Muscle layer of colon (tissue), 2 donors: ENCODE results near the gene UNC93B1.
A peak's percentile ranks its signal among the peaks of the same experiment; 100 is the strongest.

Source experiments
- H3K27ac ChIP-seq: one replicate; pipeline ENCODE4 v1.7.0; 2013; ENCODE audit warnings: low read depth, mild to moderate bottlenecking, low read length, moderate library complexity
- H3K27me3 ChIP-seq, 2 donors: one replicate each; pipeline ENCODE4 v1.7.0; 2013; ENCODE audit warnings: low read length in 2 of 2, mild to moderate bottlenecking in 2 of 2; ENCODE audit not compliant: insufficient read depth in 2 of 2, control insufficient read depth in 1 of 2
- H3K36me3 ChIP-seq: one replicate; pipeline ENCODE4 v1.7.0; 2013; ENCODE audit warnings: mild to moderate bottlenecking, low read length; ENCODE audit not compliant: insufficient read depth
- H3K4me1 ChIP-seq: one replicate; pipeline ENCODE4 v1.7.0; 2013; ENCODE audit warnings: mild to moderate bottlenecking, low read length; ENCODE audit not compliant: insufficient read depth
- H3K4me3 ChIP-seq, 2 donors: one replicate each; pipeline ENCODE4 v1.7.0; 2013; ENCODE audit warnings: low read length in 2 of 2, low read depth in 1 of 2, mild to moderate bottlenecking in 1 of 2, moderate library complexity in 1 of 2
- H3K9ac ChIP-seq: one replicate; pipeline ENCODE4 v1.7.0; 2013; ENCODE audit warnings: low read length
- H3K9me3 ChIP-seq: one replicate; pipeline ENCODE4 v1.7.0; 2013; ENCODE audit warnings: mild to moderate bottlenecking, low read length
- donor health status: abdominal sarcoma.
- donor health status: Adenocarcinoma of cecum.

UNC93B1 gene

DNA sequence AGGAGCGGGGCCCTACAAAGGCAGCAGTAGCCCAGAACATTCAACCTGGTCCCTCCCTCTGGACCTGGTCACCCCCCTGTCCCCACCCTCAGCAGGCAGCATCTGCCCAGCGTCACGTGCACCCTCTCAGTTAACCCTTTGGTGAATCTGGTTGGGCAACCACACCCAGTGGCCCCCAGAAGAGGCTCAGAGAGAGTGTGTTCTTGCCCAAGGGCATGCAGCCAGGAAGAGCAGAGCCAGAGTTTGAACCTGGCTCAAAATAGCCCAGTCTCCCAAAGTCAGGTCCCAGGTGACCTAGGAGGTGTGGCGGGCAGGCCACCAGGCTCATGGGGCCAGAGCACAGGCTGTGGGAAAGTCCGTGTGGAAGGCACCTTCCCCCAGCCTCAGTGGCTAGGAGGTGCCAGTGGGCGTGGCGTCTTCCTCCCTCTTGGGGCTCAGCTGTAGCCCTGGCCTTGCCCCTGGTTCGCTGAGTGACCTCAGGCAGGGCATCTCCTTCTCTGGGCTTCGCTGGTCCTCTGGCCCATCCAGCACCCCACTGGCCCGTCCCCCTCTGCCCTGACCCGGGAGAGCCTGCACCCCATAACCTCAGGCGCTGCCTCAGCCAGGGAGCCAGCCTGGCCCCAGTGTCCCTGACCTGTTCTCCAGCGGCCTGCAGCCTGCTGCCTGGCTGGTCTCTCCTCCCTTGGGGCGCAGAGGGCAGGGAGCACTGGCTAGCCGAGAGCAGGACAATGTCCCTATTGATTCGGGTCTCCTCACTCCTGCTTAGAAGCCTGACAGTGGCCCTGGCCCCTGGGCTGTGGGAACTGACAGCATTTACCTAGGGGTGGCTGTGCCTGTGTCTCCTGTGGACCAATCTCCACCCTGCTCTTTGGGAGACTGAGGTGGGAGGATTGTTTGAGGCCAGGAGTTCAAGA lies 13.3 kb upstream of the UNC93B1 start:
- Histone ChIP-seq H3K27ac (no peak overlapping the region), H3K9me3 (no peaks in the 10 kb centered on the region), H3K36me3 (no peaks in the 10 kb centered on the region), H3K27me3 (no peaks in the 10 kb centered on the region), H3K4me1 (peaks cover 11% of the 10 kb centered on the region), H3K9ac (no peak overlapping the region), H3K4me3 (no peak overlapping the region)

DNA sequence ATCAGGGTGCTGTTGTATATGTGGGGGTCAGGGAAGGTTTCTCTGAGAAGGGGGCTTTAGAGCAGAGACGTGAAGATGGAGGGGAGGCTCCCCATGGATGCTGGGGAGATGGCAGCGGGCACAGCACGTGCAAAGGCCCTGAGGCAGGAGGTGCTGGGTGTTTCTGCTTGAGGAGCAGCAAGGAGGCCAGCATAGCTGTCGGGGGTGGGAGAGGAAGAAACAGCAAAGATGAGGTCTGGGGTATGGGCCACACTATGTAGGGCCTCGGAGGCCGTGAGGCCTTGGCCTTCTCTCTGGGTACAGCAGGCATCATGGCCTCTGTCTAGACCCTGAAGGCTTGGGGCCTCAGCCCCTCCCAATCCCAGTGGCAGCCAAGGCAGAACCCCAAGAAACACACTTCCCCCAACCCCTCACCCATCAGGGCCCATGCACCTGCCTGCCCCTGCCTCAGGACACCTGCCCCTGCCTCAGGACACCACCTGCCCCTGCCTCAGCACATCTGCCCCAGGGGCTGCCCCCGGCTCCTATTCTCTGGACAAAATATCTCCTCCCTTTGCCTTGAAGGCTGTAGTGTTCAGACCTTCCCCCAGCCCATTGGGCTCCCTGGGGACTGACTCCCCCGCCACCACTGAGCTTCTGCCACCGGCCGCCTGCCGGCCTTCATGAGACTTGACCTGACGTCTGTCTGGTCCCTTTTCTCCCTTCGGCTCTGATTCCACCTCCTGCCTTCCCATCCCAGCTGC lies 12.4 kb upstream of the UNC93B1 start:
- Histone ChIP-seq H3K4me3 (no peak overlapping the region), H3K36me3 (no peaks in the 10 kb centered on the region), H3K4me1 (peaks cover 13% of the 10 kb centered on the region), H3K9me3 (no peaks in the 10 kb centered on the region), H3K27me3 (no peaks in the 10 kb centered on the region), H3K27ac (no peak overlapping the region), H3K9ac (no peak overlapping the region)

DNA sequence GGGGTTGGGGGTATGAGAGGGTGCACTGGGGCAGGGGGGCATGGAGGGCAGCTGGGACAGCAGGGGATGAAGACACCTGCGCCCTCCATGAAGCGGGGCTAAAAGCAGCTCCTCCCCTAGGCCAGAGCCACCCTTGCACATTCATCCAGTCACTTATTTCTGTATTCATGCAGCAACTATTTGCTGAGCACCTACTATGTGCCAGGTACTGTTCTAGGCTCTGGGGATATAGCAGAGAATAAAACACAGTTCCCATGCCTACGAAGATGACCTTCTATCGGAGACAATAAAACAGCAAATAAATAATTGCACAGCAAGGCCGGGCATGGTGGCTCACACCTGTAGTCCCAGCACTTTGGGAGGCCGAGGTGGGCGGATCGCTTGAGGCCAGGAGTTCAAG lies 11.6 kb upstream of the UNC93B1 start:
- H3K4me3 ChIP-seq = no peak overlapping the region
- H3K36me3 ChIP-seq = no peaks in the 10 kb centered on the region
- H3K9ac ChIP-seq = no peak overlapping the region
- H3K27ac ChIP-seq = no peak overlapping the region
- H3K4me1 ChIP-seq = peaks cover 22% of the 10 kb centered on the region
- no peaks in the 10 kb centered on the region for H3K9me3 ChIP-seq
- H3K27me3 ChIP-seq = no peaks in the 10 kb centered on the region

DNA sequence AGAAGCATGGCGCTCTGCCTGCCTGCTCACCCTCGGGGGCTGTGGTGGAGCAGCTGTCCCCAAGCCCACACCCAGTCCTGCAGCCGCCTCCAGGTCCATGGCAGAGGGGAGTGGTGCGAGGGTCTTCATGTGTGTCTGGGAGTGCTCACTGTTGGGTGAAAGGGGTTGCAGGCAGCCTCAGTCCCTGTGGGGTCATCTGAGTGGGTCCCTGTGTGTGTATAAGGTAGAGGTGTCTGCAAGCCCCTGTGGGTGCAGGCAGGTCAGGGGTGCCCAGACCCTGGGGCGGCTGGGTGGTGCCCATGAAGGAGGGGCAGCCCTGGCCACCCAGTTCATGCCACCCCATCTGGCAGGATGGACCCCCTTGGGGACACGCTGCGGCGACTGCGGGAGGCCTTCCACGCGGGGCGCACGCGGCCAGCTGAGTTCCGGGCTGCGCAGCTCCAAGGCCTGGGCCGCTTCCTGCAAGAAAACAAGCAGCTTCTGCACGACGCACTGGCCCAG lies 11.1 kb upstream of the UNC93B1 start:
- Histone ChIP-seq H3K4me1 (peaks cover 27% of the 10 kb centered on the region), H3K4me3 (no peak overlapping the region), H3K27me3 (no peaks in the 10 kb centered on the region), H3K9ac (no peak overlapping the region), H3K36me3 (no peaks in the 10 kb centered on the region), H3K27ac (no peak overlapping the region), H3K9me3 (no peaks in the 10 kb centered on the region)

DNA sequence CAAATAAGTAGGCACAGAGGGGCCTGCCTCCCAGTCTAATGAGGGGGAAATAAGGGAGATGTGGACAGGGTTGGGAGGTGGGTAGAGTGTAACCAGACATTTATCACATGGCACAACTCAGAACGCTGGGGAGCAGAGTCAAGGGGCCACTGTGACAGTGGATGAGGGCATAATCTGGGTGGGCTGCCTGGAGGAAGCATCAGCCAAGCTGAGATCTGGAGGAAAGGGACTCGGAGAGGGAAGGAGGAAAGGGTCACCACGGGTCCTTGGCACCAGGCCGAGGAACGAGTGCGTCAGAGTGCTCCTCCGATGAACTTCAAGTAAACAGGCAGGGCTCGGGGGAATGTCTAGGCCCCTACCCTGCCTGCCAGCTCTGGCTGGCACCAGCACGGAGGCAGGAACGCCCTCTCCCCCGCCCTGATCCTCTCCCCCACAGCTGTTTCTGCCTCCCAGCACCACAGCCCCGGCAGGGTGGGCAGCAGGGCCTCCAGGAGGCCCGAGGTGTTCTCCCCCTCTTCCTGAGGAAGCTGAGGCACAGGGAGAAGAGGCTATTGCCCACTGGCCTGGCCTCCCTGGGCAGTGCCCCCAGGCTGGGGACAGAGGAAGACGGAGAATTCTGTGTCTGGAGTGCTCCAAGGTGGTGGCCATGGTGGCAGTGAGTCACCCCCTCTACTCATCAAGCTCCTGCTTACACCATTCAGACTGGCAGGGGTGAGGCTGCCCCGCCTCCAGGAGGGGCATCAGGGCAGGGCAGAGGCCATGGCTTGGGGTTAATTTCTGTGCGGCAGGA lies 10.5 kb upstream of the UNC93B1 start:
- H3K27ac ChIP-seq = peak overlapping the region; percentile 39
- peaks cover 32% of the 10 kb centered on the region for H3K4me1 ChIP-seq
- no peak overlapping the region for H3K9ac ChIP-seq

DNA sequence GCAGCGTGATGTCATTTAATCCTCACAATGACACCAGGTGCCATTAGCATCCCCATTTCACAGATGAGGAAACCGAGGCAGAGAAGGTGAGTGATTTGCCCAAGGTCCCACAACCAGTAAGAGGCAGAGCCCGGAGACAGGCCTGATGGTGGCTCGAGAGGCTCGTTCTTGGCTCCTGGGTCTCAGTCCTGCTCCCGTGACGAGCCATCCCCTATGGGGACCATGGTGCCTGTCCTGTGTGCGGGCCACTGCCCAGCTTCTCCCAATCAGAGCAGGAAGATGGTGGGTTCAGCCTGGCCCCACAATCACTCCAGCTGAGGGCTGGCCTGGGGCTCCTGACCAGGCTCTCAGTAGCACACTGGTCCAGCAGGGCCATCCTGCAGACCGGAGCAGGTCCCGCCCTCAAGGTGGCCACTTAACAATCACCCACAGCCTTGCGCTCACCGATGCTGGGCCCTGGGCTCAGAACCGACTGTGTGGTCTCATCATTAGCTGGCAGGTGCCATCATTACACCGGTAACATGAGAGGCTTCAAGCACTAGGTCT lies 9.8 kb upstream of the UNC93B1 start:
- H3K4me1 ChIP-seq = peaks cover 34% of the 10 kb centered on the region
- no peaks in the 10 kb centered on the region for H3K9me3 ChIP-seq
- H3K36me3 ChIP-seq = no peaks in the 10 kb centered on the region
- peak overlapping the region; percentile 39 for H3K27ac ChIP-seq
- no peak overlapping the region for H3K4me3 ChIP-seq
- no peaks in the 10 kb centered on the region for H3K27me3 ChIP-seq
- H3K9ac ChIP-seq = no peak overlapping the region

More for the DNA sequence above, 10.5 kb upstream of the UNC93B1 start:
- Histone ChIP-seq H3K36me3 (no peaks in the 10 kb centered on the region), H3K27me3 (no peaks in the 10 kb centered on the region), H3K4me3 (peak overlapping the region in 1 of 2 donors; percentile 14), H3K9me3 (no peaks in the 10 kb centered on the region)

DNA sequence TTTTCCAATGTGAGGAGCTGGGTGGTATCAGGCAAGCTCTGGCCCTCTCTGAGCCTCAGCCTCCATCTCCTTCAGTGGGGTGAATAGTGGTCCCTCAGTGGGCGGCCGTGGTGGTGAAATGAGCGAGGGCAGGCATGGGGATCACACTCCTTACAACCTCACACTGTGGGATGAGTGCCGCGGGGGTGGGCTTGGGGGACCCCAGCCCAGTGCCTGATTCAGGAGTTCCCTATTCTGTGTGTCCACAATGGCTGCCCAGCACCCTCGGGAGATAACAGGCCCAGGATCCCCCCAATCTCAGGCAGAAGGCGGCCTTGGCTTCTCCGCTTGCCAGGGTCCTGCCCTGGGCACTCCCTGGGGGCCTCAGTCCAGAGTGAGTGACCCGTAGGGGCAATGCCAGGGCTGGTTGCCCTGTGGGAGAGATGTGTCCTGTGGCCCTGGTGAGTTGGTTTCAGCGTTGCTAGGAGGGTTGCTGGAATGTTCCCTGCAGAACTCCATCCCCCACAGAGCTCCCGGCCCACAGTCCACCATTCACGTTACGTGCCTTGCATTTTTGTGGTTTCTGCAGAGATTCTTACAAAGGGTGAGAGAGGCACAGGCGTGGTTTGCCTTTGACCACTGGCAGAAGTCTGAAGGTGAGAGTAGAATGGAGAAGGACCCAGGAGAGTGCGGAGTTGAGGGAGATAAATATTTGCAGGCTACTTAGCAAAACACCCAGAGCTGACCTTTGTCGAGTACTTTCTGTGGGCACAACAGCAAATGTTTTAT lies 9.1 kb upstream of the UNC93B1 start:
- no peak overlapping the region for H3K9ac ChIP-seq
- H3K36me3 ChIP-seq = no peaks in the 10 kb centered on the region
- no peaks in the 10 kb centered on the region for H3K27me3 ChIP-seq
- no peaks in the 10 kb centered on the region for H3K9me3 ChIP-seq
- peaks cover 34% of the 10 kb centered on the region for H3K4me1 ChIP-seq
- no peak overlapping the region for H3K4me3 ChIP-seq
- no peak overlapping the region for H3K27ac ChIP-seq

DNA sequence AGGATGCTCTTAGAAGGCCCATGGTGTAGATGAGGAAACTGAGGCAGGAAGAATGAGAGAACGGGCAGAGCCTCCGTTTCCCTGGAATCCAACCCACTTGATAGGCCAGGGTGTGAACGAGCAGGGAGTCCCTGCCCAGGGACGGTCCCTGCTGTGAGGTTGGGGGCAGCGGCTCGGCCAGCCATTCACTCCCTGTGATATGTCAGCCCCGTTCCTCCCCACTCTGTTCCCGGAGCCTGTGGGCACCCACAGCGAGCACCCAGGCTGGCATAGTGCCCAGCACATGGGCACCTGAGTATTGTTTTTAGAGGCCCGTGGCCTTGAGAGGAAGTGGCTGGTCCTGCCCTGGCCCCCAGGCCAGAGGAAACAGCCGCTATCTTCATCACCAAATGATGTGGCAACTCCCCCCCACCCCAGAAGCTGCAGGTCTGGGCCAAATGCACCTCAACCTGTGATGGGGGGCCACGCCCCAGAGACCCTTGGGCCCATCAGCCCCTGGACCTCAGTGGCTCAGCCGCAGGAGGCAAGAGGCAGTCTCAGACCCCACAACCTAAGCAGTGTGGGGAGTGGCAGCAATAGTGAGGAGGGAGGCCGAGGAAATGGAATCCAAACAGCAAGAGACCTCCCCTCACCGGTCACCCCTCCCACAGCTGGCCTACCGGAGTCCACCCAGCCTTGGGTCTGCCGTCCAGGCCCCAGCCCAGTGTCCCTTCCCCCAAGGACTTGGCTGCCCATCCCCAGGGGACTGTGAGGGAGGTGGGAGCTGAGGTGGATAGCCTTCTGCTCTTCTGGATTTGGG lies 8.3 kb upstream of the UNC93B1 start:
- Histone ChIP-seq H3K4me1 (peaks cover 34% of the 10 kb centered on the region), H3K4me3 (no peak overlapping the region), H3K9ac (no peak overlapping the region), H3K36me3 (no peaks in the 10 kb centered on the region), H3K9me3 (no peaks in the 10 kb centered on the region), H3K27ac (no peak overlapping the region), H3K27me3 (no peaks in the 10 kb centered on the region)

DNA sequence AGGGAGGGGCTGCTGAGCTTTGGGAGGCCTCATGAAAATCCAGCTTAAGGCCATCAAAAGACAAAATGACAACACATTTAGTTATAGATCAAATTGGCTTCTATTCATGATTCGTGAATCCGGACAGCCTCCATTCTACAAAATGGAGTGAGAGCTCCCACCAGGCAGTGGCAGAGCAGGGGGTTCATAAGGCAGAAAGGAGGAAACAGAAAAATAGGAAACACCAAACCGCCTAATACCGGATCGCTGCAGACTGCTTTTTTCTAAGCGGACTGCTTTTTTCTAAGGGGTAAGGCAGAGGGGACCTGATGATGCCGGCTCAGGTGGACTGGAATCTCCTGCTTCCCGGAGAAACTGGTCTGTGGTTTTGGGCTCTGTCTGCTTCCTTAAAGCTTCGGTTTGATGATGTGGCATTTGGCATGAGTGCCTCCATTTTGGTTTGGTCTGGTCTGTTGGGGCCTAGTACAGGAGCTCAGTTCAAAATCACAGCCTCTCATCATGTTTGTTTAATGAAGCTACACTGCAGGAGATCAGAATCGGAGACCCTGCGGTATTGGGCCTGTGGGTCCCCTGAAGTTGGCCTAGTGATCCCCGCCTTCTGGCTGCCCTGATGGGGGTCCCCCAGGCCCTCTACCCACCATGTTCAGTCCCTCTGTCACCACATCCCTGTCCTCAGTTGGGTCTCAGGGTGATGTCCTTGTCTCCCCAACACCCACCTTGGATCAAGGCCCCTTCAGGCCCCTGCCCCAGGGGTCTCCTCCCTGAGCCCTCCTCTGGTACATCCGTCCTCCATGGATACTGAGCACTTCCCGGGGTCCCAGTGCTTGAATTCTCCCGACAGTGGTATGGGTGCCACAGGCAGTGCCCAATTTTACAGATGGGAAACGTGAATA lies 7.4 kb upstream of the UNC93B1 start:
- Histone ChIP-seq H3K9me3 (no peaks in the 10 kb centered on the region), H3K4me1 (peaks cover 34% of the 10 kb centered on the region), H3K27me3 (no peaks in the 10 kb centered on the region), H3K9ac (peak overlapping the region; percentile 44), H3K27ac (peak overlapping the region; percentile 92), H3K36me3 (no peaks in the 10 kb centered on the region), H3K4me3 (peak overlapping the region; percentile 39 to 59)
